IPS DF 19.7 (cell line): ENCODE measurements around the gene RRP9.

Experiments
- DNase-seq: peaks from one replicate; pipeline ENCODE4 v3.0.0-alpha.2; 2013; ENCODE audit warnings: low read depth, low spot score

RRP9 gene

GRCh38 chr3:51971350-51971749 is 29.6 kb upstream of the RRP9 start:
- DNase-seq: no peak

- DNase-seq: no peak
These were observed 29.0 kb upstream of the RRP9 start for GRCh38 chr3:51970606-51971300.

GRCh38 chr3:51969841-51970240 is 28.1 kb upstream of the RRP9 start:
- DNase-seq: no peak

GRCh38 chr3:51968883-51969678 is 27.4 kb upstream of the RRP9 start:
- DNase-seq: no peak

GRCh38 chr3:51968170-51968775 is 26.6 kb upstream of the RRP9 start:
- no peak for DNase-seq

GRCh38 chr3:51967384-51968169 is 25.9 kb upstream of the RRP9 start, which contains the start of gene PCBP4:
TSS of gene PCBP4 (minus strand) at chr3:51967454. CDS start at chr3:51961240, 6,214 bp downstream.
- DNase-seq: no peak

GRCh38 chr3:51966922-51967383 is 25.2 kb upstream of the RRP9 start:
- DNase-seq: no peak

- DNase-seq: no peak
These were observed 24.8 kb upstream of the RRP9 start for GRCh38 chr3:51966486-51966885.

- no peak for DNase-seq
These were observed 24.3 kb upstream of the RRP9 start for GRCh38 chr3:51966016-51966415.

GRCh38 chr3:51964521-51964920 is 22.8 kb upstream of the RRP9 start:
- DNase-seq: no peak

GRCh38 chr3:51963951-51964451 is 22.3 kb upstream of the RRP9 start:
- no peak for DNase-seq

GRCh38 chr3:51962854-51963530 is 21.3 kb upstream of the RRP9 start:
- no peak for DNase-seq

- DNase-seq: no peak
These were observed 20.2 kb upstream of the RRP9 start for GRCh38 chr3:51961602-51962569.

GRCh38 chr3:51961011-51961410 is 19.3 kb upstream of the RRP9 start:
- DNase-seq: no peak

- DNase-seq: no peak
These were observed 18.7 kb upstream of the RRP9 start for GRCh38 chr3:51960386-51960785.

- DNase-seq: no peak
These were observed 17.9 kb upstream of the RRP9 start for GRCh38 chr3:51959651-51960050.

GRCh38 chr3:51958603-51959521 is 17.2 kb upstream of the RRP9 start:
- no peak for DNase-seq

- DNase-seq: no peak
These were observed 16.0 kb upstream of the RRP9 start for GRCh38 chr3:51957520-51958205.
